GM12873 (cell line): ENCODE results near the gene PC.

Experiments
- TF ChIP-seq, protein P1 (sequence below): IDR thresholded peaks from 2 replicates; pipeline ENCODE4 v1.5.1; 2012; ENCODE audit warnings: low read depth, mild to moderate bottlenecking, moderate library complexity, low read length, control low read depth; ENCODE audit not compliant: insufficient read depth; ENCODE audit errors: missing control alignments

The PC gene

DNA sequence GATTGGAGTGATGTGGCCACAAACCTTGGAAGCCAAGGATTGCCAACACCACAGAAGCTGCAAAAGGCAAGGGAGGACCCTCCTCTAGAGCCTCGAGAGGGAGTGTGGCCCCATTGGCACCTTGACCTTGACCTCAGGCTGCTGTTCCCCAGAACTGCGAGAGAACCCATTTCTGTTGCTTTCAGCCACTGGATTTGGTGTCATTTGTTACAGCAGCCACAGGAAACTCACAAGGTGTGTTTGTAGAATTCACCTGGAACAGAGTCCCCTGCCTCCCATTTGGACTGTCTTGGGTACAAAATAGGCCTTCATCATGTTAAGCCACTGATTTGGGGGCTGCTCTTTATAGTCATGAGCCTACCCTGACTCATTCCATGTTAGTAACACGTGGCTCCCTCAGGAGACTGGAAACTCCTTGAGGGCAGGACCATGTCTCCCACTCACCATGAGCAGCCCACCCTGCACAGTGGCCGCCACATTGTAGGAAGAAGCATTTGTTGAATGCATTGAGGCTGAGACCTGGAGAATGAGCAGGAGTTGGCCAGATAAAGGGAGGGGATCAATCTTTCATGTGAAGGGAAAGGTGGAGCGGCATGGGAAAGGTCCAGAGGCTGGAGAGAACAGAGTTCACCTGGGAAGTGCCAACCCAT, 25.2 kb upstream of the PC start:
- TF ChIP-seq, protein P1, sequence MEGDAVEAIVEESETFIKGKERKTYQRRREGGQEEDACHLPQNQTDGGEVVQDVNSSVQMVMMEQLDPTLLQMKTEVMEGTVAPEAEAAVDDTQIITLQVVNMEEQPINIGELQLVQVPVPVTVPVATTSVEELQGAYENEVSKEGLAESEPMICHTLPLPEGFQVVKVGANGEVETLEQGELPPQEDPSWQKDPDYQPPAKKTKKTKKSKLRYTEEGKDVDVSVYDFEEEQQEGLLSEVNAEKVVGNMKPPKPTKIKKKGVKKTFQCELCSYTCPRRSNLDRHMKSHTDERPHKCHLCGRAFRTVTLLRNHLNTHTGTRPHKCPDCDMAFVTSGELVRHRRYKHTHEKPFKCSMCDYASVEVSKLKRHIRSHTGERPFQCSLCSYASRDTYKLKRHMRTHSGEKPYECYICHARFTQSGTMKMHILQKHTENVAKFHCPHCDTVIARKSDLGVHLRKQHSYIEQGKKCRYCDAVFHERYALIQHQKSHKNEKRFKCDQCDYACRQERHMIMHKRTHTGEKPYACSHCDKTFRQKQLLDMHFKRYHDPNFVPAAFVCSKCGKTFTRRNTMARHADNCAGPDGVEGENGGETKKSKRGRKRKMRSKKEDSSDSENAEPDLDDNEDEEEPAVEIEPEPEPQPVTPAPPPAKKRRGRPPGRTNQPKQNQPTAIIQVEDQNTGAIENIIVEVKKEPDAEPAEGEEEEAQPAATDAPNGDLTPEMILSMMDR = no peak

DNA sequence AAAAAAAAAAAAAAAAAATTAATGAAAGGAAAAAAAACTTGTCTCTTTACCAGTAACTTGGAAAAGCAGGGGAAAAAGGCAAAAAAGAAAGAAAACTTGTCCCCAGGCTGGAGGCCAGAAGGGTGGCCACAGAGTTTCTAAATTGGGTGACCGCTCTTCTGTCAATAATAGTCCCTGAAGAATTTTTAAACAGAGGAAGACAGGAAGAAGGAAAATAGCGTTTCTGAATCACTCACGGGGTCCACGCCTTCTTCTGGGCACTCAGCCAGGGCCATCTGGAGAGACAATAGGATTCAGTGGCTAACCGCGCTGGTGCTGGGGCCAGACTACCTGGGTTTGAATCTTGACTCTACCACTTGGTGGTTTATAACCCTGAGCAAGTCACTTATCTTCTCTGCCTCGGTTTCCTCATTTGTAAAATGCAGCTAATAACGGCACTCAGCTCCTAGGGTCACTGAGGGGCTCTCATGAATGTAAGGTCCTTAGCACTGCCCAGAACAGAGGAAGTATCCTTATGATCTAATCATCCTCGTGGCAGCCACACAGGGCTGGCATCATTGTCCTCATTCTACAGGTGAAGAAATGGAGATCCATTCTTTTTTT, 23.9 kb upstream of the PC start:
- TF ChIP-seq, protein P1 = no peak

DNA sequence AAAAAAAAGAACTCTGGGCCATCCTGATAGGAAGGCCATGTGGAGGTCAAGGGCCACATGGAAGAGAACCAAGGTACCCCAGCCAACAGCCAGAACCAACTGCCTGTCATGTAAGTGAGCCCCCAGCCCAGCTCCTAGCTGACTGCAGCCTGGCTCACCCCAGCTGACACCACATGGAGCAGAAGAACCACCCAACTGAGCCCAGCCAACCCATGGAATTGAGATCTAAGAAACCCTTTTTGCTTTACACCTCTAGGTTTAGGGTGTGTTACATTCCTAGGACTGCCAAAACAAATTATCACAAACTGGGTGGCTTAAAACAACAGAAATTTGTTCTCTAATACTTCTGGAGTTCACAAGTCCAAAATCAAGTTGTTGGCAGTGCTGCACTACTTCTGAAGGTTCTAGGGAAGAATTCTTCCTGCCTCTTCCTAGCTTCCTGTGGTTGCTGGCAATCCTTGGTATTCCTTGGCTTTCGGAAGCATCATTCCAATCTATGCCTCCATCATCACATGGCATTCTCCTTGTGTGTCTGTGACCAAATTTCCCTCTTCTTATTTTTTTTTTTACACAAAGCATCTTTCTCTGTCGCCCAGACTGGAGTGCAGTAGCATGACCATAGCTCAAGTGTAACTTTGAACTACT, 21.3 kb upstream of the PC start:
- TF ChIP-seq, protein P1 = no peak

GRCh38 chr11:66978717-66979116, 20.5 kb upstream of the PC start:
- TF ChIP-seq, protein P1 = no peak

- TF ChIP-seq, protein P1 = no peak
These were observed 20.0 kb upstream of the PC start for GRCh38 chr11:66978229-66978628.

DNA sequence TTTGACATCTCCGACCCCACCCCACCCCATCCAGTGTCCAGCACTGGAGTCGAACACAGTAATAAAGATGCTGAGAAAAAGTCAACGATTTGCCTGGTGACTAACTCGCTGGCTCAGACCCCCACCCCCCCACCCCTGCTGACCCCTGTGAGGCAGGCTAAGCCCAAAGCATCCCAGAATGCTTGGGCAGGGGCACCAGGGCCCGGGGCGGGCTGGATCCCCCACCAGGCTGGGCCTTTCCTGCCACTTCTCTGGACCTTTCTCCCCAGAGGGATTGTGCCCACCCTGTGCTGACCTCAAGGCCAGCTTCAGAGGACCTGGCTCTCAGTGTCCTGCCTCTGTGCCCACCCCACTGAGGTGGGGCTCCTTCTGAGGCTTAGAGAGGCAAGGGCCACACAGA, 18.7 kb upstream of the PC start:
- TF ChIP-seq, protein P1 = no peak

- TF ChIP-seq, protein P1 = peak; percentile 77
These were observed 17.9 kb upstream of the PC start for GRCh38 chr11:66976028-66976467.
